ENCODE measurements around the gene BATF. TPM values are rescaled to one million over a fixed set of nuclear protein-coding genes. Genes with fewer than 3 reads are reported as not detected.

BATF gene
- total and polyA plus RNA-seq, 2 of the 8 experiments (the other 6 are each of a cell fraction or from before 2014, with no cell fraction given): not detected

GRCh38 chr14:75520852-75521251 lies 1.4 kb upstream of the BATF start (continued):
- no peak for TF ChIP-seq KDM1A (IDR thresholded peaks at IDR 0.05; ENCODE audit: borderline replicate concordance, low read length)
- no peak for TF ChIP-seq CTBP2 (IDR thresholded peaks at IDR 0.05; ENCODE audit: borderline replicate concordance, insufficient read depth, insufficient read length, low read length)
- no peak for TF ChIP-seq MAFK (IDR thresholded peaks at IDR 0.05; ENCODE audit: low read depth, low read length)
- TF ChIP-seq BRCA1 (IDR thresholded peaks at IDR 0.05; ENCODE audit: low read depth, low read length): no peak
- no peak for TF ChIP-seq KDM4A (IDR thresholded peaks at IDR 0.05; ENCODE audit: low read depth, low read length, severe bottlenecking)

All from H1 (cell line).